SU-DHL-6 (cell line): Measurements from ENCODE around the gene SH3RF3.

Experiments
- H2AFZ ChIP-seq: fragments of 200-600 bp; sonication (generic); 2 replicates; pipeline ENCODE4 v1.6.1; 2014; ENCODE audit warnings: low read depth, mild to moderate bottlenecking, moderate library complexity, mixed read lengths, antibody characterized with exemption, low read length; ENCODE audit not compliant: severe bottlenecking
- H3F3A ChIP-seq: fragments of 200-600 bp; shearing (Covaris generic); 2 replicates; pipeline ENCODE4 v1.6.0; 2016; ENCODE audit warnings: antibody characterized with exemption, mild to moderate bottlenecking; ENCODE audit not compliant: insufficient read depth
- H3K27ac ChIP-seq: fragments of 200-600 bp; sonication (generic); 2 replicates; pipeline ENCODE4 v1.5.1; 2016; ENCODE audit warnings: low read depth, mild to moderate bottlenecking, low read length, moderate library complexity, mixed read lengths
- H3K27me3 ChIP-seq: fragments of 200-600 bp; sonication (generic), shearing (Covaris generic); 2 replicates; pipeline ENCODE4 v1.6.0; 2014; ENCODE audit warnings: mild to moderate bottlenecking, low read length
- H3K36me3 ChIP-seq: fragments of 200-600 bp; sonication (generic); 2 replicates; pipeline ENCODE4 v1.6.1; 2014; ENCODE audit warnings: mild to moderate bottlenecking, low read length, mixed read lengths
- H3K4me2 ChIP-seq: fragments of 300-600, 200-600 bp; shearing (Covaris generic), sonication (generic); 2 replicates; pipeline ENCODE4 v1.6.0; 2014; ENCODE audit warnings: low read length, low read depth, mild to moderate bottlenecking; ENCODE audit not compliant: poor library complexity, severe bottlenecking
- H3K4me3 ChIP-seq: fragments of 200-600 bp; sonication (generic); 2 replicates; pipeline ENCODE4 v1.5.1; 2014; ENCODE audit warnings: antibody characterized with exemption, low read length, mild to moderate bottlenecking, mixed read lengths; ENCODE audit not compliant: insufficient read depth, poor library complexity, severe bottlenecking
- H3K79me2 ChIP-seq: fragments of 200-600 bp; sonication (generic); 2 replicates; pipeline ENCODE4 v1.6.1; 2014; ENCODE audit warnings: mild to moderate bottlenecking, low read length, moderate library complexity; ENCODE audit not compliant: insufficient read depth
- H3K9ac ChIP-seq: fragments of 200-600 bp; sonication (generic); 2 replicates; pipeline ENCODE4 v1.7.0; 2014; ENCODE audit warnings: mild to moderate bottlenecking, low read length
- H3K9me2 ChIP-seq: fragments of 200-600 bp; sonication (generic); replicated peaks from 2 replicates; pipeline ENCODE4 v1.6.1; 2014; ENCODE audit warnings: low read length; ENCODE audit not compliant: insufficient read depth
- H3K9me3 ChIP-seq: fragments of 200-600 bp; sonication (generic); 2 replicates; pipeline ENCODE4 v1.6.1; 2014; ENCODE audit warnings: low read length, mixed read lengths; ENCODE audit not compliant: insufficient read depth
- H4K20me1 ChIP-seq: fragments of 200-600 bp; sonication (generic); 2 replicates; pipeline ENCODE4 v1.6.1; 2014; ENCODE audit warnings: low read depth, mild to moderate bottlenecking, antibody characterized with exemption, low read length, moderate library complexity, mixed read lengths
- CTCF ChIP-seq: fragments of 200-600 bp; sonication (generic); IDR thresholded peaks from one replicate; pipeline ENCODE4 v1.5.1; 2017; ENCODE audit warnings: antibody characterized with exemption, mild to moderate bottlenecking, low read length, moderate library complexity; ENCODE audit not compliant: insufficient read depth, poor library complexity, severe bottlenecking
- EZH2phosphoT487 ChIP-seq: fragments of 200-600 bp; sonication (generic), shearing (Covaris generic); conservative IDR thresholded peaks from 2 replicates; pipeline ENCODE4 v1.6.1; 2018; ENCODE audit warnings: mild to moderate bottlenecking, antibody characterized with exemption, low read length, moderate library complexity, mixed read lengths

SH3RF3 gene

GRCh38 chr2:109200616-109201464, 71.8 kb downstream of the SH3RF3 start:
- H2AFZ ChIP-seq = no peak overlapping the region

GRCh38 chr2:109201465-109202327, 72.7 kb downstream of the SH3RF3 start:
- Histone ChIP-seq H4K20me1 (no peaks in the 10 kb centered on the region), H3K9me3 (no peaks in the 10 kb centered on the region), H3K9ac (no peak overlapping the region), H3K36me3 (no peaks in the 10 kb centered on the region), H3K9me2 (no peaks in the 10 kb centered on the region), H2AFZ (no peak overlapping the region), H3K79me2 (no peaks in the 10 kb centered on the region), H3K27ac (no peak overlapping the region), H3K4me3 (no peak overlapping the region), H3K27me3 (no peaks in the 10 kb centered on the region), H3F3A (no peaks in the 10 kb centered on the region), H3K4me2 (no peak overlapping the region)
- no peak for TF ChIP-seq EZH2phosphoT487
- no peak for TF ChIP-seq CTCF

More at GRCh38 chr2:109200616-109201464, 71.8 kb downstream of the SH3RF3 start:
- no peaks in the 10 kb centered on the region for H3K9me3 ChIP-seq
- no peaks in the 10 kb centered on the region for H3K9me2 ChIP-seq
- H3K9ac ChIP-seq = no peak overlapping the region
- no peaks in the 10 kb centered on the region for H3K36me3 ChIP-seq
- H3K4me2 ChIP-seq = no peak overlapping the region
- H4K20me1 ChIP-seq = no peaks in the 10 kb centered on the region
- no peak overlapping the region for H3K4me3 ChIP-seq
- no peaks in the 10 kb centered on the region for H3K79me2 ChIP-seq
- no peaks in the 10 kb centered on the region for H3K27me3 ChIP-seq
- H3K27ac ChIP-seq = no peak overlapping the region
- TF ChIP-seq EZH2phosphoT487 = no peak
- no peak for TF ChIP-seq CTCF
- no peaks in the 10 kb centered on the region for H3F3A ChIP-seq

GRCh38 chr2:109202486-109202885, 73.5 kb downstream of the SH3RF3 start:
- no peaks in the 10 kb centered on the region for H3K9me2 ChIP-seq
- H3K27ac ChIP-seq = no peak overlapping the region
- no peaks in the 10 kb centered on the region for H3K79me2 ChIP-seq
- H3K4me3 ChIP-seq = no peak overlapping the region
- no peaks in the 10 kb centered on the region for H3K36me3 ChIP-seq
- H4K20me1 ChIP-seq = no peaks in the 10 kb centered on the region
- TF ChIP-seq CTCF = no peak
- no peak for TF ChIP-seq EZH2phosphoT487
- H2AFZ ChIP-seq = no peak overlapping the region
- H3K9ac ChIP-seq = no peak overlapping the region
- H3K4me2 ChIP-seq = no peak overlapping the region
- H3K27me3 ChIP-seq = no peaks in the 10 kb centered on the region
- no peaks in the 10 kb centered on the region for H3F3A ChIP-seq
- H3K9me3 ChIP-seq = no peaks in the 10 kb centered on the region
